GM12892 (cell line): ENCODE measurements around the gene GSG1.

Experiments used
- DNase-seq: peaks from one replicate; pipeline ENCODE4 v3.0.0; 2011; ENCODE audit not compliant: insufficient read length
- FAIRE-seq: peaks from 2 replicates; lab custom pipeline; 2011; peaks lifted over from hg19 to GRCh38; lab: Jason Lieb, UNC
- POLR2A ChIP-seq: IDR thresholded peaks from 2 replicates; pipeline ENCODE4 v1.6.1; 2011; ENCODE audit warnings: low read depth, low read length, control low read depth
- POLR2AphosphoS5 ChIP-seq: IDR thresholded peaks from 2 replicates; pipeline ENCODE4 v1.6.1; 2011; ENCODE audit warnings: low read depth, low read length, control low read depth
- TAF1 ChIP-seq: IDR thresholded peaks from 2 replicates; pipeline ENCODE4 v1.6.1; 2011; ENCODE audit warnings: low read depth, mild to moderate bottlenecking, control low read depth, low read length, borderline replicate concordance

GSG1 gene

DNA sequence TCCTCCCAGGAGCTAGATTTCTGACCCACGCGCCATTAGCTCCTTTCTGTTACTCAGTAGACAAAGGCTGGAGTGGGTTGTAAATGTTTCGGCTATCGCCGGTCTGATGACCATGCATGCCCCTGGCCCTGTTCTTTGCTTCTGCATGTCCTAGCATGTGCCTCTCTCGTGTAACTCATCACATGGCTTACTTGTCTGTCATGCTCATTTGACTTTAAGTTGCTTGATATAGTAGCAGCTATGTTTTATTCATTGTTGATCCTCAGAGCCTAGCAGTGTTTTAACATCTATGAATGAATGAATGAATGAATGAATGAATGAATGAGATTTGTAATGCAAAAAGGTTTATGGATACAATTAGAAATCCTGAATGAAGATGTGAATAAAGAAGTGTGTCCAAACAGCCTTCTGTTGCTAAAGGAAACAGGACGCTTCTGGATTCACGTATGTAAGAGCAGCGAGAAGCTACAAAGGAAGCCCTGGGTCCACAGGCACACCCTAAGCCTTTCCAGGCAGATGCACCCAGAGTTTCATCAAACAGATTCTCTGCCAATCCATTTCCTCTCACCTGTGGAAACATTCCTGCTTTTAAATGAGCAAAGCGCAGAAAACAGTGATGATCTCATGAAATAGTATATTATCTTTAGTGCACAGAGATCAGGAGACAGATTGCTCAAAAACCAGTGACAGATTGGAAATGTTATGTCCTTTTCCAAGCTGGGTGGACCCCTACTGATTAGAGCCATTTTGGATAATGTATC, 3.4 kb downstream of the GSG1 start:
- FAIRE-seq, result no peak
- no peak for DNase-seq
- TF ChIP-seq POLR2A (no peak), TAF1 (no peak), POLR2AphosphoS5 (no peak)

DNA sequence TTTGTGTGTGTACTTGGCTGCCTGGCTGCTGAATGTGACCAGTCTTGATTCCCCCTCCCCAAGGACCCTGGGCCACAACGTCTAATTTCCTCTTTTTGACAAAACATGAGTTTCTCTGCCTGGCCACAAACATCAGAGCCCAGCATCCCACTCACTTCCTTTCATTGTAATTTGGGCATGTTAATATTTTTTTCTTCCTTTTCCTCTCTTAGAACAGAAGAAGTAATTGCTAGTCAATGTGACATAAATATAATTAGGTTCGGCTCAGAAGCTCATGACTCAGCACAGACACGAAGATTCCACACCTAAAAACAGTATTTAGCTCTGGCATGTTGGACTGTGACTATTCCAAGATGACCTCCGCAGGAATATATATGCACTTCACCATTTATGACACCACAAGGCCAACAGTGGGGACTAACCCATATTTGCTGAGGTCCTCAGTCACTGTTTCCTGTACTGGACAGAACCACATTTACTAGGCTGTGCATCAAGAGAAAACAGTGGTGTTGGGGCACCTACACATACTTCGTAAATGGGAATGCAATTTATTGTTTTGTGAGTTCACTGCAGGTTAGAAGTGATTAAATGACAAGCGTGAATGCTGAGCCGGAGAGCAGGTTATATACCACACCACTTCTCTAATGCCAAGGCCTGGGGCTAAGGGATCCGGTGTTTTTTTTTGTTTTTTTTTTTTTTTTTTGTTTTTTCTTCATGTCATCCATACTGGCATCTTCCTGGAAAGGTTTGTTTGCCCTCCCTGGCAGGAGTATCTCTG, 4.2 kb downstream of the GSG1 start:
- DNase-seq, result no peak
- TF ChIP-seq POLR2A (no peak), TAF1 (no peak), POLR2AphosphoS5 (no peak)
- FAIRE-seq, result no peak

DNA sequence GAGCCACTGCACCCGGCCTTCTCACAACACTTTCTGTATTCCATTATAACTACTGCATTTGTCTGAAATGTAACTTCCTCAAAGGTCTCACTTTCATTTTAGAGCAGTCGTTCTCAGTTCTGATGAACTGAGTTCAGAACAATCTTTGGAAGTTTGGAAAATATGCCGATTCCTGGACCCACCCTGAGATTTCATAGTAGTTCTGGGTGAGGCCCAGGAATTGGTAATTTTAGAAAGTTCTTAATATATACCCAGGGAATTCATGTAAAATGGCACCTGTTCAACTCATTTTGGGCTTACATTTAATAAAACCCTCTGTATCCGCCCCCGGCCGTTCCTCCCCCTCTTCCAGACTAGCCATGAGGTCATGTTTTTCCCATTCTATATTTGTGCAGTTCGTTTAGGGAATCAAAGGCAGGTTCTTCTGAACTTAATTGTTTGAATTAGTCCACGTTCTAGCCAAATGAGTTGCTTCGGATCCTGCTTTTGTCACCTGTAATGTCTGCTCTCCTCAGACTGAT, 5.9 kb downstream of the GSG1 start:
- DNase-seq, result no peak
- no peak for TF ChIP-seq POLR2A
- TF ChIP-seq POLR2AphosphoS5, result no peak
- no peak for TF ChIP-seq TAF1
- FAIRE-seq, result no peak

DNA sequence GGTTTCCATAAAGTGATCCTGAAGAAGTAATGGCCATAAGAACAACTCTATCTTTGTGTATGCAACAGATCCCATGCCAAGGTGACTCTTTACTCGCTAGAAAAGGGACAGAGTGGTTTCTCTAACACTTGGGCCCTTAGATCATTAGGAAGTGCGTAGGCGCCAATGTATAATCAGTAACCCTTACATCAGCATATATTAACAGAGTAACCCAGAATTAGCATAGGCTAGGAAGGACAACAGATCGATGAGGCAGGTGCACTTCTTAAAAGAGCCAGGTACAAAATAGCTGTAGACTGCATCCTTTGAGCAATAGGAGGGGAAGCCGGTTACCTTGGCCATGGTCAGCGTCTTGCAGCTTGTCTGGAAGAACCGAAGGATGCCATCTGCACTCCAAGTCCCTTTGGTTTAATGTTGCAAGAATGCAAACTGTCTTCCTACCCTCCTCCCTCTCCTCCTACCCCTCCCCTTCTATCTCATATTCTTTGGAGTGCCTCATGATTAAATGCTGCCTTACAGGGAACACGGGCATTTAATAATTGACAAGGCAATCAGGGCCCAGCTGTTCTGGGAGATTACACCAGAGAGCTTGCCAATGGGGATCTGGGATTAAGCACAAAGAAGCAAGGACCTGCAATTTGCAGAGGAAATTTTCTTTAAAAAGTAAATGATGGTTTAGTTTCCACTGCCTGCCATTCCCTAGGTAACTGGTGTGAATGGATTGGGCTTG, 8.0 kb downstream of the GSG1 start:
- TF ChIP-seq POLR2A (no peak), POLR2AphosphoS5 (no peak), TAF1 (no peak)
- no peak for DNase-seq
- no peak for FAIRE-seq

DNA sequence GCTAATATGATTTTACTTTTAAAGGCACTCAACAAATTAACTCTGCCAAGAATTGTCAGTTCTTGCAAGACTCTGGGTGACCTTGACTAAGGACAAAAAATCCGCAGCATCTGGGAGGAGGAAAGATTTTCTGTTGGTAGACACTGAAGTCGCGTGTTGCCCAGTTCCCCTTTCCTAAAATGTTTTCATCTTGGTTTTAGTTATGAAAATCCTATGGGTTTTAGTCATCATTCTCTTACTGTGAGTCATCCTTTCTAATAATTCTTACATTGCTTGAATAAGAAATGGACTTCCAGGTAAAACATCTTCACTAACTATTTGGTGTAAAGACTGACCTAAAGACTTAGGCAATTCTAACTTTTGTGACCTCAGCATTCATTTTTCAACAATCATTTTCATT, 9.1 kb downstream of the GSG1 start:
- no peak for TF ChIP-seq POLR2AphosphoS5
- TF ChIP-seq TAF1, result no peak
- no peak for TF ChIP-seq POLR2A
- DNase-seq, result peak; percentile 26
- no peak for FAIRE-seq

DNA sequence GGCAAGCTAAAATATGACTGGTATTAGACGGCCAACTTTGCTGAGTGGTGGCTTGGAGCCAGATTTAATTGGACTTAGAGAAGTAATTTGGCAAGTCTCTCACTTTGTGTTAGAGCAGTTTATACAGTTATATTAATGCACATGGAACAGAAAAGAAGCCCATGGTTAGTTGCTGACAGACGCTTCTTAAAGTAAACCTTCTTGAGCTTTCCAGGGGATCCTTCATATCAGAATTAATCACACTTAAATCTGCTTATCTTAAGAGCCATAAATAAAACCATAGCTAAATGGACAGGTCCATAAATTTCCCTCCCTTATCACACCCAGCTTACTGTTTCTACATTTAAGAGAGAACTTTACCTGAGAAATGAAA, 9.6 kb downstream of the GSG1 start:
- DNase-seq (no peak), FAIRE-seq (no peak)
- TF ChIP-seq POLR2A, result no peak
- no peak for TF ChIP-seq TAF1
- TF ChIP-seq POLR2AphosphoS5, result no peak

DNA sequence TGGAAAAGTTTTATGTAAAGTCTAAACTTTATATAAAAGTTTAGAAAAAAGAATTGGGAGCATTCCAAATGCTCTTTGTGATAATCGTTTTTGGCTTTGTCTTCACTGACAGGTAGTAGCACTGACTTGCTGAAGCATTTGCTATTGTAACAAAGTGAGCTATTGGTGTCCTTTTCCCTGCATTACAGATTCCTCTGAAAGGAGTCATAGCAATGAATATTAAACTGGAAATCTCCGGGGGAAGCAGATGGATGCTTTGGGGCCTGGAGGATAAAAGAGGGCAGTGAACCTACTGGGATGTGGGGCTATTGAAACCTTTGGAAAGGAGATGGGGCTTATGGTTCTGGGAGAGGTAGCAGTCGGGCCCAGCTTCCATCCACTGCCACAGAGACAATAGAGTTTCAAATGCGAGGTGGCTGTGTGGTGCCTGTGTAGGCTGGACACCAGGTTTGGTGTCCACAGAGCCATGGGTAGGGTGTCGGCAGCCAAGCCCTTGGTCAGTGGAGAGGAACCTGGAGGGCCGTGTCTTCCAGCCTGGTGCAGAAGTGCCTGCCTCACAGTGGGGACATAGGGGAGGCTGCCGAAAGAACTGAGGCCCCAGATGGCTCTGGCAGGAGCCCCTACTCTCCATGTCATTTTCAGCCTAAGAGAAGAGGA, 10.1 kb downstream of the GSG1 start:
- no peak for FAIRE-seq
- DNase-seq, result no peak
- TF ChIP-seq TAF1, result no peak
- no peak for TF ChIP-seq POLR2AphosphoS5
- TF ChIP-seq POLR2A, result no peak

DNA sequence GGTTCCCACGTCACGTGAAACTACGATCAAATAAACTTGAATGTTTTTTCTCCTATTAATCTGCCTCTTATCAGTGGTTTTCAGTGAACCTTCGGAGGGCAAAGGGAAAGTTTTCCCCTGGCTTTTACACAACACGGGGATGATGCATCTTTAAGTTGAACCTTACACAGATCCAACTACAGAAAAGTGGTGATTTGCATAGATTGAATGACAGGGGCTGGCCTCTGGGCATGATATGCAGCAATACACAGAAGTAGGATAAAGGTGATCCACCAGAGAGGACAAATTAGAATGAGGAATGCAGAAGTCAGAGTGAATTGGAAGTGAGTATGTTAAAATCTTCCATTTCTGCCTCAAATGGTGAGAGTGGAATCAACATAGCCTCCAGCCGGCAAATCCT, 11.6 kb downstream of the GSG1 start:
- DNase-seq (no peak), FAIRE-seq (no peak)
- no peak for TF ChIP-seq POLR2A
- TF ChIP-seq TAF1, result no peak
- no peak for TF ChIP-seq POLR2AphosphoS5

DNA sequence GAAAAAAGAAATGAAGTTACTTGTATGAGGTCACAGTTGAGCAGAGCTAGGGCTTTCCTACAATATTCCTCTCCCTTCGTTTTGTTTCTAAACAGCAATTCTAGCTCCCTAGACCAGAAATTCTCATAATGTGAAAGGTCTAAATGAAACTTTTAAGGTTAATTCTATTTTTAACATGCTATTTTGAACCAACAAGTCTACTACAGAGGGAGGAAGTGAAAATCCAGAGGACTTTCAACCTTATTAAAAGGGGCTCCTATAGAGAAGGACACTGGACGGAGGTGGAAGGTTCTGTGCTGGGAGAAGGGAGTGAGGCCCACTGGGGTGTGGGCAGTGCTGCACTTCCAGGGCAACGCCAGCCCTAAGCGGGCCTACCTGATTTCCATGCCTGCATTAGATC, 13.4 kb downstream of the GSG1 start:
- FAIRE-seq, result no peak
- TF ChIP-seq POLR2AphosphoS5, result no peak
- no peak for TF ChIP-seq POLR2A
- no peak for TF ChIP-seq TAF1

DNA sequence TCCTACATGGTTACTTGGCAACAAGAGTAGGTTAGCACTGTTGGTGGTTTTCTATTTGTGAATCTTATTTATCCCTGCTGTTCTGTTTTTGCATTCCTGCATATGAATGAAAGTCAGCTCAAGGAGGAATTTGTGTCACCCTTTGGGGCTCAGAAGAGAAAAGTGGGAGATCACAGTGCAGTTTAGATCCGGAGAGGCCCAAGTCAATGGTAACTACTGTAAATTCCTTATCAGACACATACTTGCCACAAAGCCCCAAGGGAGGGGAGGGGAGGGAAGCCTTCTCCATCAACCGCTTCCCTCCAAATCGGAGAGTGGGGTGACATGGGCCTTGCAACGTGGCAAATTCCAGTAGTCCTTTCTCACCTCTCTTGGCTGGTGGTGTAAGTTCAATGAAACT, 15.0 kb downstream of the GSG1 start:
- FAIRE-seq, result no peak

More for the DNA sequence above, 13.4 kb downstream of the GSG1 start:
- no peak for DNase-seq

More for the DNA sequence above, 15.0 kb downstream of the GSG1 start:
- no peak for DNase-seq
- TF ChIP-seq POLR2A, result no peak
- TF ChIP-seq POLR2AphosphoS5, result no peak
- no peak for TF ChIP-seq TAF1
